HL-60 (cell line): ENCODE data around the gene RNU4-1.

ENCODE experiments used
- DNase-seq, 2 experiments: peaks; one replicate each; pipeline ENCODE4 v3.0.0-alpha.2; 2010 to 2020; ENCODE audit warnings: low read depth in 1 of 2, low spot score in 1 of 2
- H3K27ac ChIP-seq: fragments of 250-450 bp; sonication (Bioruptor Pico); replicated peaks from 2 replicates; pipeline ENCODE4 v1.5.1; 2020; ENCODE audit warnings: mild to moderate bottlenecking, moderate library complexity
- H3K27me3 ChIP-seq: fragments of 250-450 bp; sonication (Bioruptor Pico); 2 replicates; pipeline ENCODE4 v1.5.1; 2021; ENCODE audit warnings: mild to moderate bottlenecking, moderate library complexity; ENCODE audit not compliant: insufficient read depth, poor library complexity, severe bottlenecking
- H3K4me3 ChIP-seq: replicated peaks from 2 replicates; pipeline ENCODE4 v1.5.1; 2011; ENCODE audit warnings: mild to moderate bottlenecking, control low read depth, low read length; ENCODE audit not compliant: insufficient read depth
- CTCF ChIP-seq: IDR thresholded peaks from one replicate; pipeline ENCODE4 v1.5.1; 2011; ENCODE audit warnings: low read length, control low read depth, inconsistent platforms; ENCODE audit not compliant: insufficient read depth
- GABPA ChIP-seq: IDR thresholded peaks from 2 replicates; pipeline ENCODE4 v1.6.1; 2012; ENCODE audit warnings: low read depth
- POLR2AphosphoS5 ChIP-seq: IDR thresholded peaks from 2 replicates; pipeline ENCODE4 v1.6.1; 2012; ENCODE audit warnings: low read depth
- REST ChIP-seq: IDR thresholded peaks from 2 replicates; pipeline ENCODE4 v1.6.1; 2012; ENCODE audit warnings: low read depth; ENCODE audit not compliant: insufficient replicate concordance
- SPI1 ChIP-seq: IDR thresholded peaks from 2 replicates; pipeline ENCODE4 v1.6.1; 2012; ENCODE audit warnings: low read depth, mild to moderate bottlenecking, borderline replicate concordance

The RNU4-1 gene

GRCh38 chr12:120258323-120258896 is 34.6 kb downstream of the RNU4-1 start:
- TF ChIP-seq SPI1 (no peak), REST (no peak), CTCF (no peak), POLR2AphosphoS5 (no peak), GABPA (no peak)
- H3K4me3 ChIP-seq, result no peak overlapping the region
- no peak overlapping the region for H3K27ac ChIP-seq
- peaks cover 12% of the 10 kb centered on the region for H3K27me3 ChIP-seq
- no peak for DNase-seq

DNA sequence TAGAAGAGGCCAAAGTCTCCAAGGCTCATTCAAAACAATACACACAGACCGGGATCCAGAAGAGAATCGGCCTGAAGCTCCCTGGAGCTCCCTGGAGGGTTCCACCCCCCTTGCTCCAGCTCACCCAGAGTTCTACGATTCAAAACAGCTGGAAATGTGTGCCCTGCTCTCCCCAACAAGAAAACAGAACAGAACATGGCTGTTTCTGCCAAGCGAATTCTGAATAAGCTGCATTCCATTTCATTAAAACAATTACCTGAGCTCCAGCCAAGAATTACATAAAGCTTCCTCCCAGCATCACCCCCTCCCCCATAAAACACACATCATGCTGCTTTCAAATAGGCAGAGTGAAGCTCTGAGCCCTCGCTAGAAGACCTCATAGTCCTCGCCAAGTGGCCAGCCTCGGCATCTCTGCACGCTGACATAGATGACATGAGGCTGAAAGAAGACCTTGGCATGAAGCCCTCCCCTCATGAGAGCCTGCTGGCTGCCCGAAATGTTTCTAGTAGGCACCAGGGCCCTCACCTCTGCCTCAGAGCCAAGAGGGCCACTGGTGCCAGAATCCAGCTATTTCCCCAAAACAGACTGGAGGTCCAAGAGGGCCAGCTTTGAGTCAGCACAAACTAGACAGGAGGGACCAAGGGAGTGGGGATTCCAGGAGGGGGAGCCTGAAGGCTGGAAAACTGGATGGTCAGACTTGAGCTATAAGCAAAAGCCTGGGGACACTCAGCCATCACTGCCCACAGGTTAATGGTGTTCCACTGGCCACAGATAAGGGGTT is 35.8 kb downstream of the RNU4-1 start:
- H3K4me3 ChIP-seq, result no peak overlapping the region
- H3K27me3 ChIP-seq, result peaks cover 5% of the 10 kb centered on the region
- no peak overlapping the region for H3K27ac ChIP-seq
- no peak for DNase-seq
- TF ChIP-seq GABPA (no peak), CTCF (no peak)

DNA sequence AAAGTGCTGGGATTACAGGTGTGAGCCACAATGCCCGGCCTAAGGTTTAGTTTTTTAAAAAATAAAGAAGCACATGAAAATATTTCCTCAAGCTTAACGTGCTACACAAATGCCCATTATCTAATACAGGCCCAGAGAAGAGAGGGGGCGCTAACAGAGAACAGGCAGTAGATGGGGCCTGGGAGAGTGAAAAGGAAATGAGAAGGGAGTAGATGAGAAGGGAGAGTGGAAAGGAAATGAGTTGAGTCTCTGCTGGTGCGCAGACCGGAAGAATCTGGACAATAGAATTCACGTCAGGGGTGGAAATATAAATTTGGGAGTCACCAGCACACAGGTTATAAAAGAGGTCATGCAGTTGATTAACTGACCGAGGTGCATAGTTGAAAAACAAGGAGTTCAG is 38.2 kb downstream of the RNU4-1 start:
- TF ChIP-seq SPI1 (no peak), POLR2AphosphoS5 (no peak), GABPA (no peak), REST (no peak), CTCF (no peak)
- Histone ChIP-seq H3K4me3 (no peak overlapping the region), H3K27ac (no peak overlapping the region), H3K27me3 (no peaks in the 10 kb centered on the region)
- DNase-seq, result no peak
